Muscle layer of colon (tissue), 2 donors: Measurements from ENCODE around the gene ATP5MG.
"Not testable (repeated sequence)": the region's sequence is repeated elsewhere in the genome, so short reads cannot be mapped to it uniquely, and the experiment has no call there.

Experiments used
- H3K27ac ChIP-seq: one replicate; pipeline ENCODE4 v1.7.0; 2013; ENCODE audit warnings: low read depth, mild to moderate bottlenecking, low read length, moderate library complexity
- H3K27me3 ChIP-seq, 2 donors: one replicate each; pipeline ENCODE4 v1.7.0; 2013; ENCODE audit warnings: low read length in 2 of 2, mild to moderate bottlenecking in 2 of 2; ENCODE audit not compliant: insufficient read depth in 2 of 2, control insufficient read depth in 1 of 2
- H3K36me3 ChIP-seq: one replicate; pipeline ENCODE4 v1.7.0; 2013; ENCODE audit warnings: mild to moderate bottlenecking, low read length; ENCODE audit not compliant: insufficient read depth
- H3K4me1 ChIP-seq: one replicate; pipeline ENCODE4 v1.7.0; 2013; ENCODE audit warnings: mild to moderate bottlenecking, low read length; ENCODE audit not compliant: insufficient read depth
- H3K4me3 ChIP-seq, 2 donors: one replicate each; pipeline ENCODE4 v1.7.0; 2013; ENCODE audit warnings: low read length in 2 of 2, low read depth in 1 of 2, mild to moderate bottlenecking in 1 of 2, moderate library complexity in 1 of 2
- H3K9ac ChIP-seq: one replicate; pipeline ENCODE4 v1.7.0; 2013; ENCODE audit warnings: low read length
- H3K9me3 ChIP-seq: one replicate; pipeline ENCODE4 v1.7.0; 2013; ENCODE audit warnings: mild to moderate bottlenecking, low read length
- donor health status: abdominal sarcoma.
- donor health status: Adenocarcinoma of cecum.

The ATP5MG gene

GRCh38 chr11:118411530-118411929 is 10.1 kb downstream of the ATP5MG start:
- Histone ChIP-seq H3K27me3 (no peaks in the 10 kb centered on the region), H3K36me3 (peaks cover 34% of the 10 kb centered on the region), H3K9me3 (no peaks in the 10 kb centered on the region), H3K4me1 (peaks cover 14% of the 10 kb centered on the region), H3K27ac (no peak overlapping the region), H3K9ac (no peak overlapping the region), H3K4me3 (no peak overlapping the region)

DNA sequence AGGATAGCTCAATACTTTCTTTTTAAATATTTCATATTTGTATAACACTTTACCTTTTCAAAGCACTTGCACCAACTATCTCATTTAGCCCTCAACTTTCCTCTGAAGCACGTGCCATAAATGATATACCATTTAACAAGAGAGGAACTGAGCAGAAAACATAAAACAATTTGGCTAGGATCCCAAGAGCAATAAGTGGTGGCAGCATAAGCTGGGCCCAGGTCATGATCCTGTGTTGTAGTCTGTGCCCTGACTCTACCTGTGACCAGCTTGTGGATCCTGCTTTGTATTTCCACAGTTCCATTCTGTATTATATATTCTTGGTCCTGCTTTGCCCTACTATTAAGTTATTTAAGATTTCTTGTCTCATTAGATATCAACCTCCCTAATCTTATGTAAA is 11.5 kb downstream of the ATP5MG start:
- no peaks in the 10 kb centered on the region for H3K9me3 ChIP-seq
- H3K4me3 ChIP-seq = no peak overlapping the region
- no peak overlapping the region for H3K27ac ChIP-seq
- peaks cover 14% of the 10 kb centered on the region for H3K4me1 ChIP-seq
- no peaks in the 10 kb centered on the region for H3K27me3 ChIP-seq
- H3K9ac ChIP-seq = no peak overlapping the region
- peaks cover 23% of the 10 kb centered on the region for H3K36me3 ChIP-seq

DNA sequence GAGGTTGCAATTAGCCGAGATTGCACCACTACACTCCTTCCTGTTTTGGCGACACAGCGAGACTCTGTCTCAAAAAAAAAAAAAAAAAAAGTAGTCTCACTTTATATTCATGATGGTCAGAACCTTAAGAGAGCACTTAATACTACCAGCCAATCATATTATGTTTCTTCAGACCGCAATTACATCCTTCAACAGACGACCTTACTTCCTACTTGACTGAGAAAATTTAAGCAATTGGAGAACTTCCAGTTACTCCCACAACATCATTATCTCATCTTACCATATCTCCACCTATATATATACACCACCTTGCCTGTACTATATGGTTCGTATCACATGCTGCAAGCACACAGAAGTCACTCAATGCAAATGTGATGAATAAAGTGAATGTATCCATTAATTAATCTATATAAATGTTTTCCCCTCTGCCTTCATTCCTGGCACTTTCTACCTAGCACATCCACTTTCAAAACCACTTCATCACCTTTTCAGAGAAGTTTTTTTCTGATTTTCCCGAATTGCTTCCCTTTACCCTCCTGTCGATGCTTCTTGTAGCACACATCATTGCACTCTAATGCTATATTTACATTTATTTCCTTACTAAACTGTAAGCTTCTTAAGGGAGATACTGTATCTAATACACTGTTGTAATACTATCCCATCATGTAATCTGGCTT is 13.8 kb downstream of the ATP5MG start:
- Histone ChIP-seq H3K36me3 (peaks cover 12% of the 10 kb centered on the region), H3K27ac (no peak overlapping the region), H3K9ac (no peak overlapping the region), H3K27me3 (no peaks in the 10 kb centered on the region), H3K4me3 (no peak overlapping the region), H3K4me1 (peaks cover 14% of the 10 kb centered on the region), H3K9me3 (no peaks in the 10 kb centered on the region)

DNA sequence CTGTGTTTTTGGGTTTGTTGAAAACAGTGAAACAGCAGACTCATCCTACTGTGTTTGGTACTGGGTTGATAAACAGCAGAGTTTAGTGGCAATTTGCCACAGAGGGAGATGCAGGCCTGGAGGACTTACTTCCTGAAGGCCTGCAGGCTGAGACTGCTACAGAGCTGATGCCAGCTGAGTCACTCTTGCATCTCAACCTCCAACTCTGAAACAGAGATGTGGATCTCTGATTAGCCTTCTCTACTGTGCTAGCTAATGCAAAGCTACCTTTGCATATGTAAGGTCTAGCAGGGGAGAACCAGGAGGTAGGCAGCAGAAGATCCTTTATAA is 14.3 kb downstream of the ATP5MG start:
- Histone ChIP-seq H3K36me3 (peaks cover 8% of the 10 kb centered on the region), H3K27me3 (no peaks in the 10 kb centered on the region), H3K27ac (no peak overlapping the region), H3K4me3 (no peak overlapping the region), H3K9ac (no peak overlapping the region), H3K9me3 (no peaks in the 10 kb centered on the region), H3K4me1 (peaks cover 14% of the 10 kb centered on the region)

DNA sequence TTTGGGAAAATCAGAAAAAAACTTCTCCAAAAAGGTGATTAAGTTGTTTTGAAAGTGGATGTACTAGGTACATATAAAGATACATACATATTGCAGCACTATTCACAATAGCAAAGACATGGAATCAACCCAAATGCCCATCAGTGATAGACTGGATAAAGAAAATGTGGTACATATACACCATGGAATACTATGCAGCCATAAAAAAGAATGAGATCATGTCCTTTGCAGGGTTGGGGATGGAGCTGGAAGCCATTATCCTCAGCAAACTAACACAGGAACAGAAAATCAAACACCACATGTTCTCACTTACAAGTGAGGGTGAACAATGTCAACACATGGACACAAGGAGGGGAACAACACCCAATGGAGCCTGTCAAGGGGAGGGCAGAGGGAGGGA is 15.5 kb downstream of the ATP5MG start:
- H3K4me3 ChIP-seq, H3K36me3 ChIP-seq, H3K9ac ChIP-seq, H3K27ac ChIP-seq, H3K9me3 ChIP-seq, H3K27me3 ChIP-seq: not testable (repeated sequence)
- peaks cover 14% of the 10 kb centered on the region for H3K4me1 ChIP-seq

DNA sequence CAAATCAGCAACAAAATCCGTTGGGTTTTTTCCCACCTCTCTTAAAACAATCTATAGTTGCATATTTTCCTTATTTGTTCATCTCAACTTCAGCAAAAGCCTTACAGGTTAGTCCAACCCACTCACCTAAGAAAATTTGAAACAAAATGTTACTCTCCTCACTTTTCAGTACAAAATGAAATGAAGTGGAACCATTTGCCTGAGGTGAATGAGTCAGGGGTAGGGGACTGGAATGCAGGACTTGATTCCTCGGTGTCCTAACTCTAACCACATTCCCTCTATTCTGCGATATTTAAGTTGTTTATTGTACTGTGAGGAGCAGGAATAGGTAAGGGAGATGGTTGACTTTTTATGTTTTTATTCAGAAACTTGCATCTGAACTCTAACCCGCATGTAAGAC is 16.4 kb downstream of the ATP5MG start:
- Histone ChIP-seq H3K4me1 (peaks cover 14% of the 10 kb centered on the region), H3K36me3 (peaks cover 8% of the 10 kb centered on the region), H3K27ac (no peak overlapping the region), H3K4me3 (no peak overlapping the region), H3K27me3 (no peaks in the 10 kb centered on the region), H3K9me3 (no peaks in the 10 kb centered on the region), H3K9ac (no peak overlapping the region)

DNA sequence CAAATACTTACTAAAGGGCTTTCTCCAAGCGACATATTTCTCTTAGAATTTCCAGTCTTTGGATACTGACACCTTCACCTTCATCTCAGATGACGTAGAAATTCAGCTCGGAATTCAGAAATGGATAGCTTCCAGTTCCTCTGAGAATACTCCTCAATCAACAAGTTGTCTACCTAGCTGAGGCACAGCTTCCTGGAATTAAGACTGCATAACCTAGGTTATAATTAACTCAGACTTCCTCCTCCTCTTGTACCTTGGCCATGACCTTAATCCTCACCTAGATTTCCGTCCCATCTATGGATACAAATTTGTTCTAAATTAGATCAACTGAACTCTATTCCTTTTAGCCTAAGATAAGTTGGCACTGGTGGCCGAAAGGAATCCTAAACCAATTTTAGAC is 17.4 kb downstream of the ATP5MG start:
- no peak overlapping the region for H3K9ac ChIP-seq
- H3K27me3 ChIP-seq = no peaks in the 10 kb centered on the region
- H3K27ac ChIP-seq = no peak overlapping the region
- H3K4me1 ChIP-seq = peaks cover 14% of the 10 kb centered on the region
- peaks cover 8% of the 10 kb centered on the region for H3K36me3 ChIP-seq
- H3K9me3 ChIP-seq = no peaks in the 10 kb centered on the region
- no peak overlapping the region for H3K4me3 ChIP-seq

DNA sequence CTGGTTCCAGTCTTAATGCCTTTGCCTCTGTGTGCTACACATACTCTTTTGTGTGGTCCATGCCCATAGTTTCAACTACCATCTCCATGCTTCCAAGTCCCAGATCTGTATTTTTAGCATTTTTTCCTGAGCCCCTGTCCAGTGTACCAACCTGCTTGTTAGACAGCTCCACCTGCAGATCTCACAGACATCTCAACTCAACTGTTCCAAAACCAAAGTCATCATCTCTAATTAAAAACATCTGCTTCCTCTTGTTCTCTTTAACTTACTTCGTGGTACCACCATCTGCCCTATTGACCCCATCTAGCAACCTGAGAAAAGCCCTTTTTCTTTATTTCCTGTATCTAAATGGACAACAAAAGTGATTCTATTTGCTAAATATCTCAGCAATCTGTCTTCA is 26.3 kb downstream of the ATP5MG start:
- Histone ChIP-seq H3K27me3 (no peaks in the 10 kb centered on the region), H3K9me3 (no peaks in the 10 kb centered on the region), H3K36me3 (no peaks in the 10 kb centered on the region), H3K27ac (no peak overlapping the region), H3K4me3 (no peak overlapping the region), H3K4me1 (no peaks in the 10 kb centered on the region), H3K9ac (no peak overlapping the region)

GRCh38 chr11:118430956-118431355 is 29.6 kb downstream of the ATP5MG start:
- Histone ChIP-seq H3K9ac (no peak overlapping the region), H3K27me3 (no peaks in the 10 kb centered on the region), H3K36me3 (no peaks in the 10 kb centered on the region), H3K4me1 (peaks cover 6% of the 10 kb centered on the region), H3K27ac (no peak overlapping the region), H3K4me3 (no peak overlapping the region), H3K9me3 (no peaks in the 10 kb centered on the region)

- Histone ChIP-seq H3K27ac (no peak overlapping the region), H3K27me3 (no peaks in the 10 kb centered on the region), H3K4me3 (peak overlapping the region; percentile 79 to 92), H3K9ac (no peak overlapping the region), H3K36me3 (no peaks in the 10 kb centered on the region), H3K4me1 (peaks cover 22% of the 10 kb centered on the region), H3K9me3 (no peaks in the 10 kb centered on the region)
Measured at GRCh38 chr11:118434123-118434552, 32.7 kb downstream of the ATP5MG start.

DNA sequence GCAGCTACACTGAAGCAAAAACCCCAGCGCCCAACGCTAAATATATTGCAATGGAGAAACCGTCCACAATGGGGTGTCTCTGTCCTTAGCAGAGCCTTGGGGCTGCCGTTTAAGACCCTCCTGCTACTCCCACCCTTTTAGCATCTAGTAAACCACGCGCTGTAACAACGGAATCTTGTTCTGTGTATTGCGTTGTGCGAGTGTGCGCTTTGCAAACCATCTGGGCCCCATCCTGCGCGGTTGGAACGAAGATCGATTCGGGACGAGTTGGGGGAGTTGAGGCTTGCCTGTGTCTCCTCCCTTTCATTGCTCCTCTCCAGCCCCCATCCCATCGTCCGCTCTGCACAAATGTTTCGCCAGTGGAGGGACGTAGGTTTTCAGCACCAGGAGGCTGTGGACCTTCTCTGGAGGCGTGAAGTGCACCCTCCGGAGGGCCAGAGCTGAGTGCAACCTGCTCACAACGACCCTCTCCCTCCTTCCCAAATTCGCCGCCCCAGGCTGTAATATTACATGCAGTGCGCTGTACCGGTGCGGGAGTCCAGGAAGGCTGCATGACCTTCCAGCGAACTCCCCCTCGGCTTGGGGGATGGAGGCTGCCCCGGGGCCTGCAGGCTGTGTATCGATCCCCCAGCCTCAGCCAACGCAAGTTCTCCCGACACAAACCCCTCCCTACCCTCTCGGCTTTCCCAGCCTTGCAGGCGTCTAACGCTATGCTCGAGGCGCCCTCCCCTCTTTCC is 33.3 kb downstream of the ATP5MG start:
- peak overlapping the region; percentile 89 for H3K27ac ChIP-seq
- H3K4me1 ChIP-seq = peaks cover 28% of the 10 kb centered on the region
- H3K36me3 ChIP-seq = no peaks in the 10 kb centered on the region
- H3K4me3 ChIP-seq = peak overlapping the region; percentile 79 to 92
- H3K9ac ChIP-seq = no peak overlapping the region
- H3K9me3 ChIP-seq = no peaks in the 10 kb centered on the region
- no peaks in the 10 kb centered on the region for H3K27me3 ChIP-seq
